Natural killer cell (primary cell): ENCODE results near the gene PRDM13. TPM values are rescaled to one million over a fixed set of nuclear protein-coding genes. Genes with fewer than 3 reads are reported as not detected.

ENCODE experiments used
- ATAC-seq, 3 donors: fragments of 150-1000 bp in 2 of 3; fragments of 200-7000 bp in 1 of 3; cut with Tn5 transposase; 1 replicate in 1 of 3; 2 replicates in 2 of 3; pipeline ENCODE4 v1.10.0; 2021; ENCODE audit warnings: mild to moderate bottlenecking in 2 of 3, moderate library complexity in 2 of 3
- DNase-seq, 2 donors: peaks; one replicate each; pipeline versions ENCODE4 v3.0.0 to v3.0.0-alpha.2; 2013 to 2021; ENCODE audit warnings: mixed read lengths in 1 of 2
- H3K27ac ChIP-seq: one replicate; pipeline ENCODE4 v1.5.1; 2013; ENCODE audit warnings: mild to moderate bottlenecking, low read length
- H3K27me3 ChIP-seq: one replicate; pipeline ENCODE4 v1.6.1; 2013; ENCODE audit warnings: low read length; ENCODE audit not compliant: control insufficient read depth, insufficient read depth
- H3K36me3 ChIP-seq: one replicate; pipeline ENCODE4 v1.6.1; 2013; ENCODE audit warnings: low read length; ENCODE audit not compliant: control insufficient read depth, insufficient read depth
- H3K4me1 ChIP-seq: one replicate; pipeline ENCODE4 v1.6.1; 2013; ENCODE audit warnings: low read length; ENCODE audit not compliant: control insufficient read depth, insufficient read depth
- H3K4me3 ChIP-seq: one replicate; pipeline ENCODE4 v1.5.1; 2013; ENCODE audit warnings: low read length
- H3K9me3 ChIP-seq: one replicate; pipeline ENCODE4 v1.6.1; 2013; ENCODE audit warnings: low read length; ENCODE audit not compliant: control insufficient read depth, insufficient read depth
- H3K27ac Mint-ChIP-seq, 2 donors: one replicate each; pipeline ENCODE4 v1.8.0; 2022; ENCODE audit warnings: mild to moderate bottlenecking in 2 of 2, mixed read lengths in 2 of 2, moderate library complexity in 1 of 2
- H3K27me3 Mint-ChIP-seq, 2 donors: one replicate each; pipeline ENCODE4 v1.8.0; 2022; ENCODE audit warnings: low read depth in 2 of 2, mixed read lengths in 2 of 2
- H3K36me3 Mint-ChIP-seq: one replicate; pipeline ENCODE4 v1.8.0; 2022; ENCODE audit warnings: mixed read lengths
- H3K4me1 Mint-ChIP-seq, 2 donors: one replicate each; pipeline ENCODE4 v1.8.0; 2022; ENCODE audit warnings: mixed read lengths in 2 of 2
- H3K4me3 Mint-ChIP-seq: one replicate; pipeline ENCODE4 v1.8.0; 2022; ENCODE audit warnings: mild to moderate bottlenecking, moderate library complexity, mixed read lengths
- H3K9me3 Mint-ChIP-seq, 2 donors: one replicate each; pipeline ENCODE4 v1.8.0; 2022; ENCODE audit warnings: mixed read lengths in 2 of 2
- WGBS: methylation state at CpG from one replicate; pipeline ENCODE4 v1.1.7; 2013; ENCODE audit warnings: missing lambda C conversion rate; ENCODE audit not compliant: insufficient coverage; 5-methylcytosine and 5-hydroxymethylcytosine counted together
- intact Hi-C: fragments of 100-400 bp; cut with micrococcal nuclease; formaldehyde crosslinking; loops from one replicate; pipeline ENCODE4 v1.14.2; 2022
- total RNA-seq, 4 donors: library from RNA; stranded (reverse); fragments of 120-200 nt in 1 of 4; gene quantifications; one replicate each; pipeline versions ENCODE4 v1.2.3 to v1.2.4, GENCODE V29; 2013 to 2022
- TF ChIP-seq, protein P1 (sequence below): fragments of 200-600 bp; IDR thresholded peaks from one replicate; pipeline ENCODE4 v1.8.0; 2022; ENCODE audit warnings: antibody characterized with exemption

Gene PRDM13
- total RNA-seq, 3 donors from 2014 or later (not counting 1 experiment from before 2014, with no cell fraction given): not detected

DNA sequence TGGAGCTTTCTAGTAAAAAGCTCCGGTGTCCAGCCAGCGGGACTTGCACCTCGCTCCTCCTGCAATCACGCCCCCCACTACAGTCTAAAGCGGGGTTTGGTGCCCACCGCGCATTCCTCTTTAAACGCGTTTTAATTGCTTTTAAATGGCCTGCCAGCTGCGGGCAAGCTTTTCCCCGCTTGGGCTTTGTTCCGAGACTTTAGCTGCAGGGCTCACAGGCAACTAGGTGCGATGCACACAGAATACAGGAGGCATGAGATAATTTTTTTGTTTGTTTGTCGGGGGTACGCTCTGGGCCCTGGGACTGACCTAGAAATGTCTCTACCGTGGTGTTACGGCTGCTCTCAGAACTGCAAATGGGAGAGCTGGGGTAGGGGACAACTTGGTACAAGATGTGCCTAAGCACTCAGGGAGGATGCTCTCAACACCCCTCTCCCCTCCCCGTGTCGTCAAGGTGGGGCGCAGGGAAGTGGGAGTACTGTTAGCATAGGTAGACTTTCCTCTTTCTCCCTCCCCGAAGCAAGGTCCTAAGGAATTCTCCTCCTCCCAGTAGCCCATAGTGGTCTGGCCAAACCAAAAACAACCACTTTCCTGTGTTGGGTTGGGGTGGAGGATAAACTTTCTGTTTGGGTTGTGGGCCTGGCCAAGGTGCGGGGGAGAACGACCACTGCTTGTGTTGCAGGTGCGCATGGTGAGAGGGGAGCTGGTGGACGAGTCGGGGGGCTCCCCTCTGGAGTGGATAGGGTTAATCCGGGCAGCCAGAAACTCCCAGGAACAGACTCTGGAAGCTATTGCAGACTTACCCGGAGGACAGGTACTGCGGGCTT, 1.6 kb downstream of the PRDM13 start:
- peaks cover 45 to 50% of the 10 kb centered on the region in 2 donors for H3K4me1 Mint-ChIP-seq
- no peak overlapping the region for H3K4me3 Mint-ChIP-seq
- H3K4me1 ChIP-seq: peaks cover 40% of the 10 kb centered on the region
- peaks cover 9% of the 10 kb centered on the region for H3K9me3 ChIP-seq
- 15% methylated on average over 25 of the region's 29 CpGs for whole genome bisulfite sequencing
- H3K27me3 ChIP-seq: peaks cover 90% of the 10 kb centered on the region
- H3K4me3 ChIP-seq: no peak overlapping the region
- DNase-seq (no peak), ATAC-seq (no peak)
- peaks cover 72 to 83% of the 10 kb centered on the region in 2 donors for H3K27me3 Mint-ChIP-seq
- H3K27ac Mint-ChIP-seq: no peak overlapping the region
- H3K27ac ChIP-seq: no peak overlapping the region
- no peaks in the 10 kb centered on the region for H3K36me3 Mint-ChIP-seq
- no peaks in the 10 kb centered on the region for H3K9me3 Mint-ChIP-seq
- H3K36me3 ChIP-seq: no peaks in the 10 kb centered on the region
- TF ChIP-seq, protein P1, sequence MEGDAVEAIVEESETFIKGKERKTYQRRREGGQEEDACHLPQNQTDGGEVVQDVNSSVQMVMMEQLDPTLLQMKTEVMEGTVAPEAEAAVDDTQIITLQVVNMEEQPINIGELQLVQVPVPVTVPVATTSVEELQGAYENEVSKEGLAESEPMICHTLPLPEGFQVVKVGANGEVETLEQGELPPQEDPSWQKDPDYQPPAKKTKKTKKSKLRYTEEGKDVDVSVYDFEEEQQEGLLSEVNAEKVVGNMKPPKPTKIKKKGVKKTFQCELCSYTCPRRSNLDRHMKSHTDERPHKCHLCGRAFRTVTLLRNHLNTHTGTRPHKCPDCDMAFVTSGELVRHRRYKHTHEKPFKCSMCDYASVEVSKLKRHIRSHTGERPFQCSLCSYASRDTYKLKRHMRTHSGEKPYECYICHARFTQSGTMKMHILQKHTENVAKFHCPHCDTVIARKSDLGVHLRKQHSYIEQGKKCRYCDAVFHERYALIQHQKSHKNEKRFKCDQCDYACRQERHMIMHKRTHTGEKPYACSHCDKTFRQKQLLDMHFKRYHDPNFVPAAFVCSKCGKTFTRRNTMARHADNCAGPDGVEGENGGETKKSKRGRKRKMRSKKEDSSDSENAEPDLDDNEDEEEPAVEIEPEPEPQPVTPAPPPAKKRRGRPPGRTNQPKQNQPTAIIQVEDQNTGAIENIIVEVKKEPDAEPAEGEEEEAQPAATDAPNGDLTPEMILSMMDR: no peak
- intact Hi-C loops: no loop called here

DNA sequence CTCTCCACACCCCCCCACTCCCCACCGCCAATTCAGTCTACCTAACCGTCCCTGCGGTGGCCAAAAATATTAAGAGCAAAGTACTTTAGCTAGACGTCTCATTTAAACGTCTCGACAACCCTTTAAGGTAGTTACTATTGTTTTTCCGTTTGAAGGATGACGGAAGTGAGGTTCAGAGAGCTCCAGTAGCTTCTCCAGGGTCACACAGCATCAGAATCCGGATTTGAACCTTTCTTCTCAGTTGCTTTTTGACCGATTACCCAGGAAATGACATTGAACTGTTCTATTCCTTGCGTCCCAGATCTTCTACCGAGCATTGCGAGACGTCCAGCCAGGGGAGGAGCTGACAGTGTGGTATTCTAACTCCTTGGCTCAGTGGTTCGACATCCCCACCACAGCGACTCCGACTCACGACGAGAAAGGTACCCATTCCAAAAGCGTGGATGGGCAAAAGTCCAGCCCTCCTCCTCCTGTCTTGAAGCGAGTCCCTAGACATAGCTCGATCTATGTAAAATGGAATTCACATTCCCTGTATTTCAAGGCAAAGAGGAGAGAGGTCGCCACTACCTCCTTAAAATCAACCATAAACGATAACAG, 2.4 kb downstream of the PRDM13 start:
- H3K4me3 Mint-ChIP-seq: peak overlapping the region; percentile 28
- no peaks in the 10 kb centered on the region for H3K9me3 Mint-ChIP-seq
- no peaks in the 10 kb centered on the region for H3K36me3 ChIP-seq
- TF ChIP-seq, protein P1: no peak
- peaks cover 68 to 76% of the 10 kb centered on the region in 2 donors for H3K27me3 Mint-ChIP-seq
- no peak overlapping the region for H3K4me3 ChIP-seq
- ATAC-seq: no peak
- H3K9me3 ChIP-seq: peaks cover 9% of the 10 kb centered on the region
- intact Hi-C loops: no loop called here
- WGBS: 21% methylated on average over 24 of the region's 24 CpGs
- no peaks in the 10 kb centered on the region for H3K36me3 Mint-ChIP-seq
- H3K27ac Mint-ChIP-seq: no peak overlapping the region
- peaks cover 36% of the 10 kb centered on the region for H3K4me1 ChIP-seq
- no peak for DNase-seq
- H3K27ac ChIP-seq: no peak overlapping the region
- H3K27me3 ChIP-seq: peaks cover 85% of the 10 kb centered on the region
- H3K4me1 Mint-ChIP-seq: peaks cover 38 to 43% of the 10 kb centered on the region in 2 donors

DNA sequence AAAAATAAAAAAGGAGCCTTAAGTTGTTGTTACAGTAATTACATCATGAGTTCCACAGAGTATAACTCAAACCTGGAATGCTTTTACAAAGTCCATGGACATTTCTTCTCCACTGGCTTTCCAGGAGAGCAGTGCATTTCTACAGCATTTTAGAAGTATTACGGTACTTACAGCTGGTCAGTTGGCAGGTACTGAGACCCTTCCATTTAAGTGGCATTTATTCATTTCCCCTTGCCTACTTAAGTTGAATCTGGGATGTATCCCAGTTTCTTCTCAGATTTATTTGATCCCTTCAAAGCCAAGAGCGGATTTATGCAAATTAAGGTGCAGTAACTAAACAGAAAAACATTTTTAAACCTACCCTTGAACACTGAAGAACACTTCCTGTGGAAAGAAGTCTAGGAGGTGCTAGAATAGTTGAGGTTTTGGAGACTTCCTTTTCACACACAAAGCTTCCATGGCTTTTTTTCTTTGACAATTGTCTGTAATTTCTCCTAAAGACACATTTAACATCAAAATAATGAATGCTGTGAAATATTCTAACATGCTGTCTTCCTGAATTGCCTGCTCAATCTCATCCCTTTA, 3.4 kb downstream of the PRDM13 start:
- H3K4me3 Mint-ChIP-seq: no peak overlapping the region
- H3K27ac Mint-ChIP-seq: no peak overlapping the region
- Histone ChIP-seq H3K4me3 (no peak overlapping the region), H3K27ac (no peak overlapping the region), H3K36me3 (no peaks in the 10 kb centered on the region), H3K4me1 (peaks cover 37% of the 10 kb centered on the region), H3K27me3 (peaks cover 84% of the 10 kb centered on the region), H3K9me3 (peaks cover 13% of the 10 kb centered on the region)
- DNase-seq (no peak), ATAC-seq (no peak)
- no peaks in the 10 kb centered on the region for H3K9me3 Mint-ChIP-seq
- H3K4me1 Mint-ChIP-seq: peaks cover 34 to 40% of the 10 kb centered on the region in 2 donors
- intact Hi-C loops: no loop called here
- H3K36me3 Mint-ChIP-seq: no peaks in the 10 kb centered on the region
- TF ChIP-seq, protein P1: no peak
- 63% methylated on average over 1 of the region's 2 CpGs for WGBS
- peaks cover 65 to 73% of the 10 kb centered on the region in 2 donors for H3K27me3 Mint-ChIP-seq
